Naive B cell (primary cell): ENCODE measurements around the gene SYNGAP1. TPM values are rescaled to one million over a fixed set of nuclear protein-coding genes. Genes with fewer than 3 reads are reported as not detected.
"Not testable (repeated sequence)": the region's sequence is repeated elsewhere in the genome, so short reads cannot be mapped to it uniquely, and the experiment has no call there.

ENCODE experiments used
- ATAC-seq, 2 donors: fragments of 150-1000 bp; cut with Tn5 transposase; 2 replicates each; pipeline ENCODE4 v1.10.0; 2021; ENCODE audit warnings: low read depth in 2 of 2, mild to moderate bottlenecking in 2 of 2, moderate library complexity in 2 of 2
- DNase-seq: peaks from one replicate; pipeline ENCODE4 v3.0.0; 2022
- H3K27ac Mint-ChIP-seq, 6 donors: one replicate each; pipeline ENCODE4 v1.8.0; 2020 to 2022; ENCODE audit warnings: mild to moderate bottlenecking in 6 of 6, mixed read lengths in 6 of 6, moderate library complexity in 5 of 6, inconsistent platforms in 2 of 6
- H3K27me3 Mint-ChIP-seq, 3 donors: one replicate each; pipeline ENCODE4 v1.8.0; 2021 to 2022; ENCODE audit warnings: mixed read lengths in 3 of 3, mild to moderate bottlenecking in 1 of 3
- H3K36me3 Mint-ChIP-seq, 2 donors: one replicate each; pipeline ENCODE4 v1.8.0; 2020 to 2022; ENCODE audit warnings: mixed read lengths in 2 of 2, inconsistent platforms in 1 of 2, mild to moderate bottlenecking in 1 of 2
- H3K4me1 Mint-ChIP-seq, 3 donors: one replicate each; pipeline ENCODE4 v1.8.0; 2020 to 2022; ENCODE audit warnings: mixed read lengths in 3 of 3, inconsistent platforms in 1 of 3, mild to moderate bottlenecking in 1 of 3, moderate library complexity in 1 of 3
- H3K4me3 Mint-ChIP-seq, 8 donors: one replicate each; pipeline ENCODE4 v1.8.0; 2020 to 2022; ENCODE audit warnings: mild to moderate bottlenecking in 8 of 8, mixed read lengths in 8 of 8, moderate library complexity in 8 of 8, inconsistent platforms in 2 of 8
- H3K9me3 Mint-ChIP-seq, 7 donors: one replicate each; pipeline ENCODE4 v1.8.0; 2020 to 2022; ENCODE audit warnings: mixed read lengths in 7 of 7, mild to moderate bottlenecking in 5 of 7, inconsistent platforms in 2 of 7, moderate library complexity in 1 of 7
- polyA plus RNA-seq, 6 donors: library from polyadenylated mRNA; unstranded; fragments of 300-500 nt; fragmentation: Illumina TruSeq; gene quantifications; one replicate each; pipeline ENCODE4 v1.2.3, GENCODE V29; 2021; ENCODE audit warnings: low read depth in 6 of 6

The SYNGAP1 gene
- 1 to 10 TPM in 1 of 6 donors, under 1 TPM in 4, not detected in 1; 0.25 to 1.9 (median 0.48) TPM for polyA plus RNA-seq

- no peaks in the 10 kb centered on the region for H3K9me3 Mint-ChIP-seq
- peak within 1 kb of the TSS in 7 of 8 donors; percentile 25 to 85 (median 75) for H3K4me3 Mint-ChIP-seq
- H3K36me3 Mint-ChIP-seq, result peaks cover 0 to 18% of the 10 kb centered on the region in 2 donors
- H3K27ac Mint-ChIP-seq, result peak within 1 kb of the TSS; percentile 19 to 99 (median 89)
- peaks cover 45 to 61% (median 49%) of the 10 kb centered on the region in 3 donors for H3K4me1 Mint-ChIP-seq
- ATAC-seq (no peak), DNase-seq (no peak)
- H3K27me3 Mint-ChIP-seq, result peaks cover 4 to 12% (median 8%) of the 10 kb centered on the region in 3 donors
These were observed at the start of gene SYNGAP1 for GRCh38 chr6:33419580-33420490. SYNGAP1 (plus strand) TSS chr6:33420065; CDS start chr6:33420265, 200 bp downstream.

- ATAC-seq, H3K27me3 Mint-ChIP-seq, H3K9me3 Mint-ChIP-seq, H3K4me3 Mint-ChIP-seq, H3K27ac Mint-ChIP-seq, H3K4me1 Mint-ChIP-seq, H3K36me3 Mint-ChIP-seq, DNase-seq: not testable (repeated sequence)
These were observed 48.0 kb upstream of the SYNGAP1 start for GRCh38 chr6:33371901-33372300.

GRCh38 chr6:33372526-33373123 is 47.2 kb upstream of the SYNGAP1 start:
- no peaks in the 10 kb centered on the region for H3K4me1 Mint-ChIP-seq
- no peaks in the 10 kb centered on the region for H3K27me3 Mint-ChIP-seq
- ATAC-seq (no peak), DNase-seq (no peak)
- no peak overlapping the region for H3K27ac Mint-ChIP-seq
- H3K4me3 Mint-ChIP-seq, result no peak overlapping the region
- no peaks in the 10 kb centered on the region for H3K36me3 Mint-ChIP-seq
- H3K9me3 Mint-ChIP-seq, result no peaks in the 10 kb centered on the region

- no peak for ATAC-seq
- peak overlapping the region in 2 of 6 donors; percentile 19 to 68 for H3K27ac Mint-ChIP-seq
These were observed 45.6 kb upstream of the SYNGAP1 start for GRCh38 chr6:33373960-33374910.

GRCh38 chr6:33375143-33375671 is 44.7 kb upstream of the SYNGAP1 start:
- Mint-ChIP-seq H3K36me3 (no peaks in the 10 kb centered on the region), H3K27me3 (no peaks in the 10 kb centered on the region), H3K9me3 (no peaks in the 10 kb centered on the region), H3K4me3 (no peak overlapping the region), H3K27ac (peak overlapping the region in 1 of 6 donors; percentile 79), H3K4me1 (no peaks in the 10 kb centered on the region)
- ATAC-seq (no peak), DNase-seq (no peak)

More at GRCh38 chr6:33373960-33374910, 45.6 kb upstream of the SYNGAP1 start:
- Mint-ChIP-seq H3K27me3 (no peaks in the 10 kb centered on the region), H3K4me3 (no peak overlapping the region), H3K36me3 (no peaks in the 10 kb centered on the region), H3K9me3 (no peaks in the 10 kb centered on the region), H3K4me1 (no peaks in the 10 kb centered on the region)
- DNase-seq, result no peak

- Mint-ChIP-seq H3K27me3 (no peaks in the 10 kb centered on the region), H3K4me1 (peaks cover 0 to 5% (median 0%) of the 10 kb centered on the region in 3 donors), H3K9me3 (no peaks in the 10 kb centered on the region), H3K36me3 (no peaks in the 10 kb centered on the region), H3K4me3 (no peak overlapping the region), H3K27ac (no peak overlapping the region)
- DNase-seq (no peak), ATAC-seq (no peak)
These were observed 42.7 kb upstream of the SYNGAP1 start for GRCh38 chr6:33377171-33377570.

- peak overlapping the region in 1 of 6 donors; percentile 56 for H3K27ac Mint-ChIP-seq
- not testable (repeated sequence) for H3K9me3 Mint-ChIP-seq, H3K4me1 Mint-ChIP-seq, DNase-seq, ATAC-seq, H3K4me3 Mint-ChIP-seq, H3K36me3 Mint-ChIP-seq, H3K27me3 Mint-ChIP-seq
These were observed 40.7 kb upstream of the SYNGAP1 start for GRCh38 chr6:33379184-33379583.

- ATAC-seq (no peak), DNase-seq (no peak)
- no peak overlapping the region for H3K4me3 Mint-ChIP-seq
- H3K9me3 Mint-ChIP-seq, result no peaks in the 10 kb centered on the region
- H3K27ac Mint-ChIP-seq, result peak overlapping the region in 2 of 6 donors; percentile 11 to 14
- no peaks in the 10 kb centered on the region for H3K27me3 Mint-ChIP-seq
- H3K36me3 Mint-ChIP-seq, result no peaks in the 10 kb centered on the region
- peaks cover 0 to 5% (median 0%) of the 10 kb centered on the region in 3 donors for H3K4me1 Mint-ChIP-seq
These were observed 39.4 kb upstream of the SYNGAP1 start for GRCh38 chr6:33380272-33380981.

- DNase-seq (no peak), ATAC-seq (no peak)
- Mint-ChIP-seq H3K36me3 (no peaks in the 10 kb centered on the region), H3K9me3 (no peaks in the 10 kb centered on the region), H3K4me1 (peaks cover 0 to 5% (median 0%) of the 10 kb centered on the region in 3 donors), H3K27ac (peak overlapping the region in 1 of 6 donors; percentile 33), H3K27me3 (no peaks in the 10 kb centered on the region), H3K4me3 (no peak overlapping the region)
These were observed 36.3 kb upstream of the SYNGAP1 start for GRCh38 chr6:33383427-33384185.

GRCh38 chr6:33384581-33385020 is 35.3 kb upstream of the SYNGAP1 start:
- Mint-ChIP-seq H3K4me3 (no peak overlapping the region), H3K36me3 (no peaks in the 10 kb centered on the region), H3K4me1 (peaks cover 0 to 5% (median 0%) of the 10 kb centered on the region in 3 donors), H3K27me3 (no peaks in the 10 kb centered on the region), H3K9me3 (no peaks in the 10 kb centered on the region), H3K27ac (peak overlapping the region in 1 of 6 donors; percentile 13)
- ATAC-seq, result no peak
- DNase-seq, result no peak

GRCh38 chr6:33390173-33390572 is 29.7 kb upstream of the SYNGAP1 start:
- H3K4me1 Mint-ChIP-seq, result peaks cover 17 to 24% (median 22%) of the 10 kb centered on the region in 3 donors
- DNase-seq (no peak), ATAC-seq (no peak)
- H3K4me3 Mint-ChIP-seq, result peak overlapping the region in 1 of 8 donors; percentile 26
- no peaks in the 10 kb centered on the region for H3K36me3 Mint-ChIP-seq
- no peaks in the 10 kb centered on the region for H3K9me3 Mint-ChIP-seq
- H3K27me3 Mint-ChIP-seq, result no peaks in the 10 kb centered on the region
- peak overlapping the region in 5 of 6 donors; percentile 66 to 98 (median 97) for H3K27ac Mint-ChIP-seq
